NCI-H2107 (cell line): ENCODE data around the gene SHROOM1.
"Not testable (repeated sequence)": the region's sequence is repeated elsewhere in the genome, so short reads cannot be mapped to it uniquely, and the experiment has no call there.

Source experiments
- DNase-seq: peaks from one replicate; lab custom pipeline; 2025; lab: John Stamatoyannopoulos, UW

Gene SHROOM1

DNA sequence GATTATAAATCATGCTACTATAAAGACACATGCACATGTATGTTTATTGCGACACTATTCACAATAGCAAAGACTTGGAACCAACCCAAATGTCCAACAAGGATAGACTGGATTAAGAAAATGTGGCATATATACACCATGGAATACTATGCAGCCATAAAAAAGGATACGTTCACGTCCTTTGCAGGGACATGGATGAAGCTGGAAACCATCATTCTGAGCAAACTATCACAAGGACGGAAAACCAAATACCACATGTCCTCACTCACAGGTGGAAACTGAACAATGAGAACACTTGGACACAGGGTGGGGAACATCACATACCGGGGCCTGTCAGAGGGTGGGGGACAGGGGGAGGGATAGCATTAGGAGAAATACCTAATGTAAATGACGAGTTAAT is 24.6 kb downstream of the SHROOM1 start:
- not testable (repeated sequence) for DNase-seq

- not testable (repeated sequence) for DNase-seq
Measured at GRCh38 chr5:132804219-132804618, 26.2 kb downstream of the SHROOM1 start.

- not testable (repeated sequence) for DNase-seq
Measured at GRCh38 chr5:132802685-132803066, 27.8 kb downstream of the SHROOM1 start.

- DNase-seq, result no peak
Measured at GRCh38 chr5:132802044-132802684, 28.3 kb downstream of the SHROOM1 start.

- DNase-seq, result no peak
Measured at GRCh38 chr5:132800545-132800944, 29.9 kb downstream of the SHROOM1 start.

DNA sequence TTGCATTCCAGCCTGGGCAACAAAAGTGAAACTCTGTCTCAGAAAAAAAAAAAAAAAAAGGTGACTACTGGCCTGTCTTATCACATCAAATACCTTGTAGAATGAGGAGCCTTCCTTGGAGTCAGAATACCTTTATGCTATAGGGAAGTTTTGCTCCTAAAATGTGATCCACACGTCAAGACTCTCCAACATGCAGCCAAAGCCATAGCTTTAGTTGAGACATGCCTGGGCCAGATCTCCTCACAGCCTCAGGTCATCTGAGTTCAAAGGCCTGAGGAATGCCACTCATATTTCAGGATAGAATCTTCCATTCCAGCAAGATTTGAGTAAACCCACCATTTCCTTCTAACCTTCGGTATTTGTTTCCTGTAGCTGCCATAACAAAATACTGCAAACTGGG is 31.1 kb downstream of the SHROOM1 start:
- DNase-seq, result no peak

DNA sequence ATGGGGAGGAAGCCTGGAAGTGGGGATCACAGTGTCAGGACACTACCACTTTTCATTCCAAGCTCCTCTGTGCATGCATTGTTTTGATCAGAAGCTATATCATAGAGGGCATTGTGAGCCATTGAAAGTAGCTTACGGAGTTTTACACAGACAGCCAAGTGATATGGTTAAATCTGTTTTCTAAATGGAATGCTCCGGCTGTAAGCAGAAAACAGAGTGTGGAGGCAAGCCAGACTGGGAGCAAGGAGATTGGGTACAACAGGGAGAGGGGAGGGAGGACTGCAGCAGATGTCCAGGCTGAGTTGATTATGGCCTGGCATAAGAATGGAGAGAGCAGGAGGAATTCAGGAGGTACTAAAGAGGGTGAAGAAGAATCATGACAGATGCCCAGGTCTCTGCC is 32.8 kb downstream of the SHROOM1 start:
- no peak for DNase-seq

DNA sequence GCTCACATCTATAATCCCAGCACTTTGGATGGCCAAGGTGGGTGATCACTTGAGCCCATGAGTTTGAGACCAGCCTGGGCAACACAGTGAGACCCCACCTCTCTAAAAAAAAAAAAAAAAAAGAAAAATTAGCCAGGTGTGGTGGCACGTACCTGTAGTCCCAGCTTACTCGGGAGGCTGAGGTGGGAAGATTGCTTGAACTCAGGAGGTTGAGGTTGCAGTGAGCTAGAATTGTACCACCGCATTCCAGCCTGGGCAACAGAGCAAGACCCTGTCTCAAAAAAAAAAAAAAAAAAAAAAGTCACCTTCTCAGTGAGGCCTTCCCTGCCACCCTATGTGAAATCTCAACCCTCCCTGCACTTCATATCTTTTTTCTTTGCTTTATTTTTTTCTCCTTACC is 39.4 kb downstream of the SHROOM1 start:
- no peak for DNase-seq

GRCh38 chr5:132790201-132790865 is 40.1 kb downstream of the SHROOM1 start:
- no peak for DNase-seq

DNA sequence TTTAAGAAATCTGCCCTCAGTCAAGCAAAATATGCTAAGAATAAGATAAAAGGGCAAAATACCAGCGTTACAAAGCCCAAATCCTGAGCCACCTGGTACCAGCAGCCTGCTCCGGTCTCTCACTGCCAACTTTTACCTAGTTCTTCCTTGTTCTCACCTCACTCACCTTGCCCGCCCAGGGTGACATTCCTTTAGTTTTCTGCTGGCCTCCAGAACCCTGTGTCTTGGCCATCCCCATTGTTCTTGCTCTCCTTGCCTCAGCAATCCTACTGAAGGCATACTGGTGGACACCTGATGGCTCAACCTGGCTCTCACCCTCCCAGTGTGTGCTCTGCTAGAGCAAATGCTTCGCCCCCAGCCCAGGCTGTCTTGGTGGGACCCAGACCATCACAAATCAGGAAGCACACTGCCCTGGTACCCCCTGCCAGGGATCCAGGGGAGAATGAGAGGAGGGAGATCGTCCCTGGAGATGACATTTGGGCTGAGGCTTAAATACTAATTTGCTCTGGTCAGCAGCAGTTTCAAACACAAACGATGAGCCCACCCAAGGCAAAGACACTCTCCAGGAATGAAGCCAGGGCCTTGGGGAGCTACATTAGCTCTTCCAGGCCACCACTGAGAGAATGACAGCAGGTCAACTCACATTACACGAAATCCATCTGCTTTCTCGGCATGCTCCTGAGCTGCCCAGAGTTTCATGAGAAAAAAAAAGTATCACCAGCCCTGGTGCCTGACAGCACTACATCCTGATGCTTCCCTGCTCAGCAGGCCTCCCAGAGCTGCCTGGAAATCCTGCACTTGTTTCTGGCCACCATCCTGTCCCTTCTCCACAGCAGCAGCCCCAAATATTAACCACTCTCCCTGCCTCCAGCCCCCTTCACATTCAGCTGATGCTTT is 41.2 kb downstream of the SHROOM1 start:
- no peak for DNase-seq

DNA sequence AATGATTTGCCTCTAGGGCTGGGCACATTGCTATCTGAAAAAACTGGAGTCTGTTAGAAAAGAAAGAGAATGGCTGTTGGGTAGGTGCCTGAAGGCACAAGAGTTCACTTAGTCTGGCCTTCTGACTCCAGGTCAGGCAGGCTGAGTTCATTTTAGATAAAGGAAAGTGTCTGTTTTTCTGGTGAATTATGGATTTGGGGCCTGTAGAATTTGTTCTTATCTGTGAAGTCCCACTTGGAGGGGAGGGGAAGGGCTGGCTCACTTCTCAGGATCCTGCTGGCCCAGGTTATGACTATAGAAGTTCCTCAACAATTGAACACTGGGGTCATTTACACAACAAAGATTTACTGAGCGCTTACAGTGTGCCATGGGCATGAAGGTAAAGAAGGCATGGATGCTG is 41.9 kb downstream of the SHROOM1 start:
- no peak for DNase-seq

- no peak for DNase-seq
Measured at GRCh38 chr5:132787076-132787475, 43.4 kb downstream of the SHROOM1 start.

DNA sequence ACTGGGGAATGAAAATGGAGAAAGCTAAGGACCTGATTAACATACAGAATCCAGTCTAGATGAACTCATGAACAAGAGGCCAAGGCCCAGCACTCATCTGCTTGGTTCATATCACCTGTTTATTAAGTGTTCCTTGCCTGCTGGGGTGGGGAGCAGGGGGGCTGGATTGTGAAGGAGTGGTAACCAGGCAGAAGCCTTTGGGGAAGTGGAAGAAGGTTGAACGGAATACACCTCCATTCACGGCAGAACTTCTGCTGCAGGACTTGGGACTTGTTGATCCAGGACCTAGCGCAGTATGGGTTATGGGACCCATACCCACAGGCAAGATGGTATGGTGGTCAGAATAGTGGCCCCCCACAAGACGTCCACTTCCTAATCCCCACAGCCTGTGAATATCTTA is 44.6 kb downstream of the SHROOM1 start:
- no peak for DNase-seq

GRCh38 chr5:132785365-132785764 is 45.1 kb downstream of the SHROOM1 start:
- no peak for DNase-seq

DNA sequence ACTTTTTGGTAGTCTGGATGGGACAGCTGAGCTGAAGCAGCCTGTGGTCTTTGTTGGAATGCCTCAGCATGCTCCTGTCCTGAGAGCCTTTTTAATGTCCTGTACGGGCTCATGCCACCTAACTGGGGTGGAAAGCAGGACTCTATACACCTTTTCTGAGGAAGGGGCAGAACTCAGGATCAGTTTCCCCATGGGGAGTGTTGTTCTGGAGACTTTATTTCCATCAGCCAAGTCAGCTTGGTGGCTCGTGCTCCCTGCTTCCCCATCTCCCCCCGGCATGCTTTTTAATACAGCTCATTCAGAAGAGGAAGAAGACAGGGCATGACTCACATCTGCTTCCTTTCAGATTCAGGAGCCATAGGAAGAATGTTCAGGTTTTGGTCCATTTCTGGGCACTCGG is 48.3 kb downstream of the SHROOM1 start:
- no peak for DNase-seq

DNA sequence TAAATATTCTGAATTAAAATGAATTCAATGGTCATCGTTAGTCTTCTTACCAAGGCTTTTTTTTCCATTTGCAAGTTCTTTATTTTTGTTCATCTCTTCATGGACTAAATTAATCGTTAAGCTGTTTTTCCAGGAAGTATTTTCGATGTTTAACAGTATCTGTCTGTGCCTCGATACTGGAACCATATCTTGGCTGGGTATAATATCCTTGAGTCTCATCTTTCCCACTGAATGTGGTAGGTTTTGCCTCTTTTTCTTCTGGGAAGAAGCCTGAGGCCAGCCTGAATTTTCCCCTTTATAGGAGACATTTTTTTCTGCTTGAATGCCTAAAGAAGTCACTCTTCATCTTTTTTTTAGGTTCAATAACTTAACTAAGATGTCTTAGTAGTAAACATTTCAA is 49.4 kb downstream of the SHROOM1 start:
- no peak for DNase-seq

DNA sequence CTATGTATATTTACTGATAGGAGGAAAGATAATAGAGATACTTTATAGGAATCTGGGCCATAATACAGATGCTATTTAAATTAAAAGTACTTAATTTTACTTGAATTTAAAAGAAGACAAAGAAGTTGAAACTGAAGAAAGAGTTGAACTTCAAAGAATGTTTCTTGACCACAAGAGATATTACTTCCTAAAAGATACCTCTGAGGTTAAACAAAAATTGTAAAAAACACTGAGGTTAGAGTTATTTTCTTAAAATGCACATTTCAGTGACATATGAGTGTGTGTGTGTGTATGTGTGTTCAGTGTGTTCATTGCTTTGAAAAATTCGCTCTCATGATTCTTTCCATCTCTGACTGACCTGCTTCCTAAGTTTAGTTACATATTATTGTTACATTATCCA is 49.9 kb downstream of the SHROOM1 start:
- DNase-seq, result no peak

- no peak for DNase-seq
Measured at GRCh38 chr5:132779961-132780360, 50.5 kb downstream of the SHROOM1 start.

DNA sequence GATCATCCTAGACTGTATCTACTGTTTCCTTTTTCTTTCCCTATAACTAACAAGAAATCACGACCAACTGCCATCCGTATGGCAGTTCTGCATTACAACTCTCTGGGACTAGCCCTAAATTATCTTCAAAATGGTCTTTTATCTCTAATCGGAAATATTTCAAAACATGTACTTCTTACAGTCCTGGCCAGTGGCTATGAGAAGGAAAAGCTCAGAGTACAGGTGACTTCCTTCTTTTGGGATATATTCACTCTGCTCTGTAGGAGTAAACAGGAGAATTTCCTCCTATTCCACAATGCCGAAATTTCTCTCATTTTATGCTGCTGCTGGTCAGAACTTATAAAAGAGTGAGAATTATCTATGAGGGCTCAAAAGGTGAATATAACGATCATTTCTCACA is 51.6 kb downstream of the SHROOM1 start:
- no peak for DNase-seq

DNA sequence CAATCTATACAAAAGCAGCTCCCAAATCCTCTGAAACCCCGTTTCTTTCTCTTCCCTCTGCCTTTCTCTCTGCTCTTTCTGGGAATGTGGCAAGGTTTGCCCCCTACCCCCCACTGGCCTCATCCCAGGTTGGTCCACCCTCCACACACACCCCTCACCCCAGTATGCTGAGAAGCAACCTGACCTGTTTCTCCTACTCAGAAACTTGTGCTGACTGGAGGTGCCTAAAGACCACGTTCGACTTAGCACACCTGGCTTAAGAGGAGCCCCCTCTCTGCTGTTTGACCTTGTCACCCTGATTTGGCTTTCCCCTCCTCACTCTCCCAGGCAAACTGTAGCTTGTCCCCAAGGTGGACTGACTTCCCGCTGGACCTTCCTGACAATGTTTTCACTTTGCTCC is 52.3 kb downstream of the SHROOM1 start:
- DNase-seq, result no peak

DNA sequence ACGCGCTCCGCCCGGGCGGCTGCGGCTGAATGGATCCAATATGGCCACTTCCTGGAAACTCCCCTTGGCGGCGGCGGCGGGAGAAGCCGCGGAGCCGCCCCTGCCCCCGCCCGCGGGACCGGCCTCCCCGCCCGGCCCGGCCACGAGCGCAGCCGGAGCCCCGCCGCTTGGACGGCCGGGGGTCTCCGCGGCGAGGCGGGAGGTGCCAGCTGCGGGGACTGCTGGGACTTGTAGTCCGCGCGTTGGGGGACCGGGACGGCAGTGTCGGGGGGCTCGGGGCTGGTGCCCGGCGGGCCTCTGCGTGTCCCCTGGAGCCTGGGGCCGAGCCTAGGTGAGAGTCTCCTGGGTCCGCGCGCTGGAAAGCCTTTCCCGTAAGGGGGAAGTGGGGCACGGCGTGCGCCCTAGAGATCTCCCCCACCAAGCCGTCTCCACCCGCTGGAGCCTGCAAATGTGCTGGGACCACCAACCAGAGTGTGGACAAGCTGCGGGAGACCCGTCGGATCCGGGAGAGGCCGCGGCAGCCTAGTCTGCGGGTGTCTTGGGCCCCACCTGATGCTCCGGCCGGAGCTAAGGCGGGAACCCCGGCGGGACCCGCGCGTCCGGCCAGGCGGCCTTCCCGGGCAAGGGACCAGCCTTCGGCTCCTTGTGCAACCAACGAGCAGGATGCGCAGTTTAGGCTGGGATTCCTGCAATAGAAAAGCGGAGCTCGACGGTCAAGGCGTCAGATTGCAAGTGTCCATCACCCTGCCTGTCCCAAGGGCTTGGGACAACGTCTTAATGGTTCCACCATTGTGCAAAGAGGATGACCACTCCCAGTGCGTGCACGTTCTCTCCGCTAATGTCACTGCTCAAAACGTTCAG is 53.0 kb downstream of the SHROOM1 start, which contains the start of gene SEPTIN8:
SEPTIN8 (minus strand) TSS at position 31 of the 861 bp plus-strand sequence. CDS start 102 bp downstream, outside the sequence.
- DNase-seq, result no peak

GRCh38 chr5:132776938-132777208 is 53.6 kb downstream of the SHROOM1 start:
- DNase-seq, result no peak
